KOPT-K1 (cell line): ENCODE measurements around the gene SYNPR.

Experiments used
- H3K27ac ChIP-seq: fragments of 200-600 bp; sonication (generic); 2 replicates; pipeline ENCODE4 v1.5.1; 2016; ENCODE audit warnings: antibody characterized with exemption, mild to moderate bottlenecking, low read depth, low read length; ENCODE audit not compliant: poor library complexity, severe bottlenecking
- H3K36me3 ChIP-seq: fragments of 200-600 bp; sonication (generic); 2 replicates; pipeline ENCODE4 v1.5.1; 2017; ENCODE audit warnings: antibody characterized with exemption, mild to moderate bottlenecking, low read length, moderate library complexity; ENCODE audit not compliant: insufficient read depth
- H3K9me3 ChIP-seq: fragments of 200-600 bp; sonication (generic); 2 replicates; pipeline ENCODE4 v1.5.1; 2017; ENCODE audit warnings: antibody characterized with exemption, low read length, mild to moderate bottlenecking; ENCODE audit not compliant: insufficient read depth, poor library complexity, severe bottlenecking

SYNPR gene

GRCh38 chr3:63450634-63451363 lies 172.7 kb downstream of the SYNPR start:
- H3K36me3 ChIP-seq = no peaks in the 10 kb centered on the region
- H3K27ac ChIP-seq = no peak overlapping the region
- H3K9me3 ChIP-seq = no peaks in the 10 kb centered on the region

GRCh38 chr3:63456901-63457300 lies 178.8 kb downstream of the SYNPR start:
- Histone ChIP-seq H3K27ac (no peak overlapping the region), H3K36me3 (no peaks in the 10 kb centered on the region), H3K9me3 (no peaks in the 10 kb centered on the region)

DNA sequence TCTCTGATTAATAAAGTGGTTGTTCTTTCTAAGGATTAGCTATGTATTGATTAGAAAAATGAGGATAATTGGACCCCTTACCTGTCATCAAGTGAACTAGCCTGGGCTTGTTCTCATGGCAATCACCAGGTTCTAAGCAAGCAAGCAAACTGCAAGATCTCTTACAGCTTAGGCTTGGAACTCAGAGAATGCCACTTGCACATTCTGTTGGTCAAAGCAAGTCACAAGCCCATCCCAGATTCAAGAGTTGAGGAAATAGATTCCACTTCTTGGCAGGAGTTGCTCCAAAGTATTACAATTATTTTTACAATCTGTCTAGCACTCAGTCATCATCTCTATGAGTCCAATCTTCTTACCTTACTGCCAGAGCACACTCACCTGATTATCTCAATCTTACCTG lies 180.3 kb downstream of the SYNPR start:
- Histone ChIP-seq H3K27ac (no peak overlapping the region), H3K9me3 (no peaks in the 10 kb centered on the region), H3K36me3 (no peaks in the 10 kb centered on the region)

DNA sequence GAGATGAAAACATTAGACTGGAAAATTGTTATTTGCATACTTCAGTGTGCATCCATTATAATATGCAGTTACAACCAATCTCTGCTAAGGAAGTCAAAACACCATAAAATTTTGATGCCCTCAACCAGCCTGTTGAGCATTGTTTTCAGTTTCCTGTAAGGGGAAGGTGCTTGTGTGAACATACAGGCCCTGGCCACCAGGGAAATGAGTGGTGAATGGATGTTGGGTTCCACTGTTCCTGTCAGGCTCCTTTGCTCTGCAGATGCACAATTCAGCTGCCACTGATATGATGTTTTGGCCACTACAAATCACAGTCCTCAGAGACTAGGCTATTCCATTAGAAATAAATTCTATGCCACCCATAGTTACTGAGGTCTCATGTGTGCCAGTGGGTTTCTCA lies 184.6 kb downstream of the SYNPR start:
- H3K27ac ChIP-seq = no peak overlapping the region
- H3K36me3 ChIP-seq = no peaks in the 10 kb centered on the region
- H3K9me3 ChIP-seq = no peaks in the 10 kb centered on the region

DNA sequence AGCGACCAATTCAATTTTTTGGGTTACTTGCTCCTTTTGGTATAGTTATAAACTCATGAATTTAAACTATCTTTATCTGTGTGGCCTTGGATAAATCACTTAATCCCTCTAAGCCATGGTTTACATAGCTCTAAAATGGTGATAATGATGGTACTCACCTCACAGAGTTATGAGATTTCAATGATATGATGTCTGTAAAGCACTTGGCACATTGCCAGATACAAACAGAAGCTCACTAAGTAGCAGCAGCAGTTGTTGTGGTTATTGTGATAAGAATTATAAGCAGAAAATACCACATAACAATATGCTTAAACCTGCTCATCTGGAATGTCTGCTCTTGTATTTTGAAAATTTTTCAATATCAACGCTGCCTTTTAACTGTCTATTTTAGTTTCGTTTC lies 189.3 kb downstream of the SYNPR start:
- H3K9me3 ChIP-seq = no peaks in the 10 kb centered on the region
- H3K36me3 ChIP-seq = no peaks in the 10 kb centered on the region
- H3K27ac ChIP-seq = no peak overlapping the region

DNA sequence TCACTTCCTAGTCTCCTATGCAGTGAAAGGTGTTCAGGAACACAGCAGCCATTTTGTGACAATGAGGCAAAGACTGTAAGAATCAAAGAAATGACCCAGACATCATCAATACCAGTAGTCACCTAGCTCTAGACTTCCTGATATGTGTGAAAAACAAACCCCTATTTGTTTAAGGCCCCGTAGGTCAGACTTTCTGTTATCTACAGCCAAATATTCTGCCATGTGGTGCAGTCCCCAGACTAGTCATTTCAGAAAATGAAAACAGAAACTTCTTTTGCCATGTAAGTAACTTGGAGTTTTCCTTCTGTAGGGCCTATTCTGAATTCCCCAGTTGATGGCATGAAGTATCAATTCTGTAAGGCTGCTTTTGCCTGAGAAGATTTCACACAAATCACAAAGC lies 192.6 kb downstream of the SYNPR start:
- no peaks in the 10 kb centered on the region for H3K36me3 ChIP-seq
- no peak overlapping the region for H3K27ac ChIP-seq
- H3K9me3 ChIP-seq = no peaks in the 10 kb centered on the region

DNA sequence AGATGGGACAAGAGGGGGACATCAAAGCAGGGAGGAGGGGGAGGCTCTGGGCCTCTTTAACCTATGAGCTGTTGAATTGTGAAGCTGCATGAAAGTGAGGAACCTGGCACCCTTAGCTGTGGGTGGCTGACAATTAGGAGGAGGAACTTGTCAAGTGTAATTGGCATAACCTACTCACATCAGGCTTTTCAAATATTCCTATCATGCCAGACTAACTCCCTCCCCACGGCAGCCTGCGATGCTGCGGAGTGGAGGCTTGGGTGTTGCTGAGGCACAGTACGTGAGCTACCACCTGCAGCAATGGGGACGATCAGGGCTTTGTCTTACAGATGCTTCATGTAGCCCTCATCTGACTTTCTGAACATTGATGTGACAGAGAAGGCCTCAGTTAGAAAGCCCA lies 193.7 kb downstream of the SYNPR start:
- Histone ChIP-seq H3K9me3 (no peaks in the 10 kb centered on the region), H3K36me3 (no peaks in the 10 kb centered on the region), H3K27ac (no peak overlapping the region)

GRCh38 chr3:63473641-63474166 lies 195.6 kb downstream of the SYNPR start:
- Histone ChIP-seq H3K36me3 (no peaks in the 10 kb centered on the region), H3K9me3 (no peaks in the 10 kb centered on the region), H3K27ac (no peak overlapping the region)

DNA sequence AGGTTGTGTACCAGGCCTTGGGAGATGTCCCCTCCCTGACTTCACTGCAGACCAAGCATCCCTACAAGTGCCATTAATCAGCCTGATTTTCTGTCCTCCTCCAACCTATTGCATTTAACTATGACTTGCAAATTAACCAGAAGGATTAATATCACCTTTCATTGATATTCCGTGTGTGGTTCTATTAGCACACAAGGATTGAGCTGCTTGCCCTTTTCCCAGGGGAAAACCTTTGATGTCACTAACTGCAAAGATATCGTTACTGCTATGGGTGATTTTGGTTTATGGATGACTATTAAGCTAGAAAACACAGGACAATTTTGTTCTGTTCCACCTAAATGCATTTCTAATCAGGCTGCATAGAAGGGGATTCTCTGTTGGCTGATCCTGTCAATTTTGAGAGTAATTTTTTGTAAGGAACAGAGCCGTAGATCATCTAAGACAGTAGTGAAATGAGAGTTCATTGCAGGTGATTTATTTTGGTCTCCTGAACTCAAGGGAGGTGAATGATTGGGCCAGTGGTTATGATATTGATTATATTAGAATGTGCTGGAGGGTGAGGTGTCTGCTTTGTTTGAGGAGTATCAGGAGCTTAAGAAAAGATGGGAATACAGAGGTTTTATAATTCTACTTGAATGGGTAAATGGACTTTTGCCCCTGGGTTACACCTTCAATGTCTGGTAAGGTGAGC lies 196.9 kb downstream of the SYNPR start:
- Histone ChIP-seq H3K9me3 (no peaks in the 10 kb centered on the region), H3K27ac (no peak overlapping the region), H3K36me3 (no peaks in the 10 kb centered on the region)

DNA sequence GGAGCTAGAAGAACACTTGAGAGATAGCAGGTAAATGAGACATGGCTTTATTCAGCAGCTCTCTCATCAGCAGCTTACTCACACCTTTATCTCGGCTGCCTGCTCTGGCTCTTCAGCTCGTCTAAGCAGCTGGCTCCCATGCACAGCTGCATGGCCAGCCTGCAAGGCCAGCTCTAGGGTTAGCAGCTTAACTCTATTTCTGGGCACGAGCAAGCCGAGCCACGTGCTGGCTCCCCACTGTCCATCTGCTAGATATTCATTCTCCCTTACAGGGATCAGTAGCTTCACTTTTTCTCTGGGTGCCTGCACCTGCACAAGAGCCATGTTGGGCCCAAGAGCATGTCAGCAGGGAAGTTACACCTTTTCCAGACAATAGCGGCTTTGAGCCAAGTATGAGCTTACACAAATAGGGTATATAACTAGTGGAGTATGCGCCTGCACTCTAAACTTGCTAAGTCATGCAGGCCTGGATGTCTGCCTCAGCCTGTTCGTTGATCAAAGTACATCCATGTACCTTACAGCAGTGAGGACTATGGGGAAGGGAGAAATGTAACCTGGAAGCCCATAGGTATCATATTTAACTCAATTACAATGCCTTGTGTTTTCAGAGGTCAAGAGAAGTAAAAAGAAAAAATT lies 199.5 kb downstream of the SYNPR start:
- no peak overlapping the region for H3K27ac ChIP-seq
- no peaks in the 10 kb centered on the region for H3K9me3 ChIP-seq
- H3K36me3 ChIP-seq = no peaks in the 10 kb centered on the region

DNA sequence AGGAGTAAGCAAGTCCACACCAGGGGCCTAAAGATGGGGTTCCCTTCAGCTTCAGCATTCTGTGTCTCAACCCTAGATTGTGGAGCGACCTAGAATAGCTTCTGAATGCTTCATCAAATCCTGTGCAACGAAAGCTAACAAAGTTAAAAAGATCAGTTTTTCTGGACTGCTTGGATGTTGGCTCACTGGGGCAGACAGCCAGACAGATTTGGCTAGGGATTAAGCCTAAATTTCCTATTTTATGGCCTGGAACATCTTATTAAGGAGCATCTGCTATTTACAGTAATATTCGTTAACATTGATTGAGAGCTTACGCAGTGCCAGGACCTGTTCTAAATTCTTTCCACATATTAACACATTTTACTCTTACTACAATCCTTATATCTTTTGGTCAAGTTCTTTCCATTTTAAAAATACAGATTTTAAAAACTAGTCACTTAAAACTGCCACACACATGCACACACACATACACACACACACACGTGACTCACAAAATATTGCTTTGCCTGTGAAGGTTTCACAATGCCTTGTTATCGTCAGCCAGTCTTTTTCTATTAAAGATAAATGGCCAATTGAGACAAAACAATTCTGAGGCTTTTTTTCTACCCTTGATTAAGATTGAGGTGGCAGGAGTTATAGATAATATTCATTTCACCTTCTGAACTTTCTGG lies 201.0 kb downstream of the SYNPR start:
- no peak overlapping the region for H3K27ac ChIP-seq
- no peaks in the 10 kb centered on the region for H3K9me3 ChIP-seq
- H3K36me3 ChIP-seq = no peaks in the 10 kb centered on the region

GRCh38 chr3:63479661-63480035 lies 201.5 kb downstream of the SYNPR start:
- Histone ChIP-seq H3K27ac (no peak overlapping the region), H3K36me3 (no peaks in the 10 kb centered on the region)

GRCh38 chr3:63481627-63482026 lies 203.5 kb downstream of the SYNPR start:
- H3K27ac ChIP-seq = no peak overlapping the region
- H3K36me3 ChIP-seq = no peaks in the 10 kb centered on the region
- no peaks in the 10 kb centered on the region for H3K9me3 ChIP-seq

More at GRCh38 chr3:63479661-63480035, 201.5 kb downstream of the SYNPR start:
- no peaks in the 10 kb centered on the region for H3K9me3 ChIP-seq

GRCh38 chr3:63482341-63482740 lies 204.2 kb downstream of the SYNPR start:
- Histone ChIP-seq H3K36me3 (no peaks in the 10 kb centered on the region), H3K9me3 (no peaks in the 10 kb centered on the region), H3K27ac (no peak overlapping the region)

- H3K27ac ChIP-seq = no peak overlapping the region
- H3K9me3 ChIP-seq = no peaks in the 10 kb centered on the region
- H3K36me3 ChIP-seq = no peaks in the 10 kb centered on the region
Observed at GRCh38 chr3:63492464-63492863, 214.4 kb downstream of the SYNPR start.
